Kidney capillary endothelial cell (primary cell): ENCODE results near the gene GOLGA5.
"Not testable (repeated sequence)": the region's sequence is repeated elsewhere in the genome, so short reads cannot be mapped to it uniquely, and the experiment has no call there.

Experiments used
- DNase-seq: peaks from one replicate; pipeline ENCODE4 v3.0.0-alpha.2; 2018; ENCODE audit warnings: low spot score

GOLGA5 gene

DNA sequence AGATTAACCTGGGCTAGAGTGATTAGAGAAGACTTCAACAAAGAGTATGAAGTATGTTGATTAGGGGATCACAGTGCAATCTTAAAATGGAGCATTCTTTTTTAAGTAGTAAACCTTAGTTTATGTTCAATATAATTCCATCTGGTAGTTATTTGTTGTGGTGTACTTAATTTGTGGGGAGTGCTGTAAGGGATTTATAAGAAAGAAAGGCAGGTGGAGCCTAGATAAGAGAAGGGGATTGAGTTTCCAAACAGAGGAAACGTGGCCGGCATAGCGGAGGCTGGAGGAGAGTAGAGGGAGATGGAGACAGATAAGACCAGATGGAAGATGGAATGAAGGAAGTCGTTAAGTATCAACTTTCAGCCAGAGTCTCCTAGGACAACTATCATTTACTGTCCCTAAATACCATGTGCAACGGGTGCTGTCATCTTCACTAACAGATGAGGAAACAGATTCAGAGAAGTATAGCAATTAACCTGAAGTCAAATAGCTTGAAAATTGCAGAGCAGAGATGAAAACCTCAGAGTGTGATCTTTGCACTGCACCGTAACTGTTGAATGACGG, 38.1 kb downstream of the GOLGA5 start:
- no peak for DNase-seq

DNA sequence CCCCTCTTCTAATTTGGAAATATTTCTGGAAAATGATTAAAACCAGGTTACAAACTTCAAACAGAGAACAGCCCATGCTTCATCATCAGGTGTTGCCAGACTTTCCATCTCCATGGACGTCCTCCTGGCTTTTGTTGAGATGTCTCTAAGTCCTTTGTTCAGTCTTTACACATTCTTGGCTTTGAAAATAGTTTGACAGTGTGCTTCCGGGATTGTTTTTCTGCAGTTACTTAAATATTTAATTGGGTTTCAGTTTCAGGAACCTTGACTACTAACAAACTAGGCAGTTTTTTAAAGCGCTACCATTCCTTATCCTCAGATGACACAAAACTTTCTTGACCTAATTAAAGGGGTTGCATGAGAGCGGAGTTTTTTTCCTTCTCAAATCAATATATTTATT, 47.8 kb downstream of the GOLGA5 start:
- DNase-seq = no peak

DNA sequence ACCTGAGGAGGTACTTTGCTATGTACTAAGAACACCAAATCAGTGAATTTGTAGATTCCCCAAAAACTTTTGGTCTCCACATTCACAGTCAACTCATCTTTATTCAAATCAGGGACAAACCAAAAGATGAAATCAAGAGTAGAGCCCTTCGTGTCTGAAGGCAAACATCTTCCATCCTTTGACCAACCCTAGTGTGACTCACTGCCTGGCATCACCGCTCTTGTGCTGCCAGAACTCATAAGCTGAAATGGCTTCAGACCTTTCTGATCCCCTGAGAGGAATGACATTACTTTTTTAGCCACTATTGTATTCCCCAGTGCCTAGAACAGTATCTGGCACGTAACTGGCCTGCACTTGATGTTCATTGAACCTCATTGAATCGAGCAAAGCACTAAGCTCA, 50.1 kb downstream of the GOLGA5 start:
- no peak for DNase-seq

DNA sequence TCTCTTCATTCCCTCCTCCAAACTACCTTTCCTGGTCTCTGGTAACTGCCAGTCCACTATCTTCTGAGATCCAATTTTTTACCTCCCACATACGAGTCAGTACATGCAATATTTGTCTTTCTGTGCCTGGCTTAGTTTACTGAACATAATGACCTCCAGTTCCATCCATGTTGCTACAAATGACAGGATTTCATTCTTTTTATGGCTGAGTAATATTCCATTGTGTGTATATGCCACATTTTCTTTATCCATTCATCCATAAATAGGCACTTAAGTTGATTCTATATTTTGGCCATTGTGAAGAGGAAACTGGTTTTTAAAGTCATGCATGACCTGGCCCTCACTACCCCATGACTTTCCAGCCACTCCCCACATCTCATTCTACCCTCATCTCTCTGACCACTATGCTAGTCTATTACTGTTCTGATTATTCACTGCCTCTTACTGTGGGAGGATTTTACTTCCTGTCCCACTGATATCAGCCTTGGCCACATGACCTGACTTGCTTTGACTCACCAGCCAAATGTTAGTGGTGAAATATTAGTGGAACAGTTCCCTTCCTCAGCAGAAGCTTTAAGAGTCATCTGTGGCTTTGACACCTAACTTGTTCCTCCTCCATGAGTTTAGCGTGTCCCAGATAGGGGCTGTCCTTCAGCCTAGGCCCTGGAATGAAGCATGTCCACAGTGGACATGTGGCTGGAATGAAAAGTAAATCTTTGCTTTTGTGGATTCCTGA, 52.2 kb downstream of the GOLGA5 start:
- DNase-seq = peak; percentile 75

DNA sequence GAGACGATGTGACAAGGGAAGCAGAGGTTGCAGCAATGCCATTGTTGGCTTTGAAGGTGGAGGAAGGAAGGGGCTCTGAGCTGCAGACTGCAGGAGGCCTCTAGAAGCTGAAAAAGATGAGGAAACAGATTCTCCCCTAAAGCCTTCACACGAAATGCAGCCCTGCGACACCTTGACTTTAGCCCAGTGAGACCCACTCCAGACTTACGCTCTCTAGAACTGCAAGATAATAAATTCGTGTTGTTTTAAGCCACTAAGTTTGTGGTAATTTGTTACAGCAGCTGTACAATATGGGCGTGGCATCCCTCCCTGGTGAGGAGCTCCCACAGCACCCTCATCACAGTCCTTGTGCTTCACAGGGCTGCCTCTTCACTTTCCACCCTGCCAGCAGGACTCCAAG, 53.2 kb downstream of the GOLGA5 start:
- no peak for DNase-seq

- no peak for DNase-seq
These were observed 53.6 kb downstream of the GOLGA5 start for GRCh38 chr14:92847749-92848148.

GRCh38 chr14:92848887-92849286, 54.8 kb downstream of the GOLGA5 start:
- DNase-seq = no peak

DNA sequence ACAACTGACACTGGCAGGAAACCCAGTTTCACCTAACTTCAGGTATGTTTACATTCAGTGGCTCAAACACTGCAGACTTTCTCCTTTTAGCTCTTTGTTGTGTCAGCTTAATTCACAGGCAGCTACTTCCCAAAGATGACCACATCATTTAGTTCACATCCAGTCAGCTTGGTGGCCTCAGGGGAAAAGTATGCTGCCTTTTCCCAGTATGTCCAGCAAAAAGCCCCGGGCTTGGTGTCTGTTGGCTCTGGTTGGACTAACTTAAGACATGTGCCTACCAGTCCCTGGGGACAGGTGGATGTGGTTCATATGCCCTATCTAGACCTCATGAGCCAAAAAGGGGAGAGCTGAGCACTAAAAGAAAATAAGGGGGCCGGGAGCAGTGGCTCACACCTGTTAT, 56.4 kb downstream of the GOLGA5 start:
- no peak for DNase-seq

DNA sequence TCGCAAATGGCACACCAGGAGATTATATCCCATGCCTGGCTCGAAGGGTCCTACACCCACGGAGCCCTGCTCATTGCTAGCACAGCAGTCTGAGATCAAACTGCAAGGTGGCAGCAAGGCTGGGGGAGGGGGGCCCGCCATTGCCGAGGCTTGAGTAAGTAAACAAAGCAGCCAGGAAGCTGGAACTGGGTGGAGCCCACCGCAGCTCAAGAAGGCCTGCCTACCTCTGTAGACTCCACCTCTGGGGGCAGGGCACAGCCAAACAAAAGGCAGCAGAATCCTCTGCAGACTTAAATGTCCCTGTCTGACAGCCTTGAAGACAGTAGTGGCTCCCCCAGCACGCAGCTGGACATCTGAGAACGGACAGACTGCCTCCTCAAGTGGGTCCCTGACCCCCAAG, 59.0 kb downstream of the GOLGA5 start:
- DNase-seq = not testable (repeated sequence)

GRCh38 chr14:92860049-92860840, 66.1 kb downstream of the GOLGA5 start:
- DNase-seq = no peak

- DNase-seq = no peak
These were observed 68.0 kb downstream of the GOLGA5 start for GRCh38 chr14:92861856-92862745.

GRCh38 chr14:92863286-92864080, 69.4 kb downstream of the GOLGA5 start:
- no peak for DNase-seq

DNA sequence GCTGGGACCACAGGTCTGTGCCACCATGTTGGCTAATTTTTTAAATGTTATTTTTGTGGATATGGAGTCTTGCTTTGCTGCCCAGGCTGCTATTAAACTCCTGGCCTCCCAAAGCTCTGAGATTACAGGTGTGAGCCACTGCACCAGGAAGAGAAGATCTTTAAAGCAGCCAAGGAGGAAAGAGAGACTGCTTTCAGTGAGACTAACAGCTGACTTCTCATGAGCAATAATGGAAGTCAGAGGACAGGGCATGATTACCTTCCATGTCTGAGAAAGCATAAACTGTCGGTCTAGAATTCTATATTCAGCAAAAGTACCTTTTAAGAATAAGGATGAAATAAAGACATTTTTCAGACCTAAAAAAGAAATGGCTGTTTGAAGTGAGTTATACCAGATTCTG, 71.6 kb downstream of the GOLGA5 start:
- no peak for DNase-seq

- peak; percentile 29 for DNase-seq
These were observed 72.2 kb downstream of the GOLGA5 start for GRCh38 chr14:92866181-92866752.

DNA sequence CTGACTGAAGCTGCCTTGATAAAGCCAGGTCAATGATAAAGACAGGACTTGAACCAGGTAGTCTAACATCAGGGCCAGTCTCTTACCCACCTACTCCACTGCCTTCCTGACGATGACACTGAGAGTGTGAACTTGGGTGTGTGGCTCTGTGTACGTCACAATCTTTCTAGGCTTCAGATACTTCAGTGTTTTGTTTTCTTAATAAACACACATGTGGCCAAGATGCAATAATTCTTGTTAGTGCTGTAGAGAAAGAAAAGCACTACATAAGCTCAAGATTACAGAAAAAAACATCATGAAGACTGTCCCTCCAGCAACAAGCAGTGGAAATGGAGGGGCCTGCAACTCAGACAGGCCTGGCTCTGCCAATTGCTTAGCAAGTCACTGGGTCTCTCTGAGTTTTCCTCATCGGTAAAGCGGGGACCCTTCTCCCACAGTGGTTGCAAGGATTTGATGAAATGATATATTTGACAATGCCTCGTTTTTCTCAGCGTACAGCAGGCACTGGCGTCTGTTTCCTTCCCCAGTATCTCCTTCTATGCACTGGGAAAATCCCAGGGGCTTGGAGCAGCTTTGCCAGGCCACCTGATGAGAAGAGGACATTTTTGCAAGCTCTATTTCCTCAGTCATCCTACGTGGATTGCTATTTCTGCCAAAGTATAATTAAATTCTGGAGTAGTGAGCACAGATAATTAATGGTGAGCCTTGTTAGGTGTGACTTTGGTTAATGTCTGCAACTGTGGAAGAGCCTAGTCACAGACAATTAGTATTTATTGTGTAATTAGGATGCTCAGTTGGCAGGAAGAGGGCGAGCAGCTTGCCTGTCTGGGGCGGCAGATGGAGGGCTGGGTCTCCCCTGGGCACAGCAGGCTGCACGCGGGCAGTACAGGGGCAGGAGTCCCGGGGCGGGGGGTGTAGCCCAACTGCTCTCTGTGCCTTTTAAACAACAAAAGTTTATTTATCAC, 73.1 kb downstream of the GOLGA5 start:
- no peak for DNase-seq

GRCh38 chr14:92874962-92875661, 81.0 kb downstream of the GOLGA5 start:
- DNase-seq = no peak

- DNase-seq = no peak
These were observed 83.8 kb downstream of the GOLGA5 start for GRCh38 chr14:92877757-92878431.

DNA sequence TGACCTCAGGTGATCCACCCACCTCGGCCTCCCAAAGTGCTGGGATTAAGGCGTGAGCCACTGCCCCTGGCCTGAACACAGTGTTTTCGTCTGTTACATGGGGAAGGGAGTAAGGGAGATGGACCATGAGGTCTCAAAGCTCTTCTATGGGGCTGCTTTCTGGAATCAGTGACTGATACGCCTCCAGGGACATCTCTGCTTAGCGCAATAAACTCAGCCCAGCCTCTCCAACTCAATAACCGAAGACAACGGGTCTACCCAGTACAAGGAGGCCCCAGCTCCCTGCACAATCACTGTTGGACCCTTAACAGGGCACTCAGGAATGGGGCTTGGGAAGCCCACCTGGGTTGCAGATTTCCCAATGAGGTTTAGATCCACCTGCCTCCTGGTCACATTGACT, 86.2 kb downstream of the GOLGA5 start:
- DNase-seq = no peak

GRCh38 chr14:92880851-92881250, 86.7 kb downstream of the GOLGA5 start:
- DNase-seq = no peak
